Activated B cell treated with CpG ODN at 0.5 μM for 24 hours (primary cell): ENCODE results near the gene TREX2. TPM values are rescaled to one million over a fixed set of nuclear protein-coding genes. Genes with fewer than 3 reads are reported as not detected.

Source experiments
- ATAC-seq: fragments of 200-7000 bp; cut with Tn5 transposase; one replicate; pipeline ENCODE4 v1.10.0; 2021; ENCODE audit warnings: low read depth, mild to moderate bottlenecking, moderate library complexity
- CTCF ChIA-PET: fragments of 350-600 bp; sonication (Branson Sonifier 250); formaldehyde crosslinking; loops from one replicate; lab custom pipeline; 2021; ENCODE audit warnings: antibody characterized with exemption; lab: Charles Lee
- POLR2A ChIA-PET: fragments of 350-600 bp; sonication (Branson Sonifier 250); formaldehyde crosslinking; loops from one replicate; lab custom pipeline; 2021; ENCODE audit warnings: antibody characterized with exemption; lab: Charles Lee
- DNase-seq: peaks from one replicate; pipeline ENCODE4 v3.0.0; 2022
- H3K27ac Mint-ChIP-seq: one replicate; pipeline ENCODE4 v1.8.0; 2020; ENCODE audit warnings: mixed read lengths
- H3K27me3 Mint-ChIP-seq: one replicate; pipeline ENCODE4 v1.8.0; 2021; ENCODE audit warnings: mixed read lengths
- H3K36me3 Mint-ChIP-seq: one replicate; pipeline ENCODE4 v1.8.0; 2021; ENCODE audit warnings: low read depth, mixed read lengths
- H3K4me1 Mint-ChIP-seq: one replicate; pipeline ENCODE4 v1.8.0; 2021; ENCODE audit warnings: mixed read lengths
- H3K4me3 Mint-ChIP-seq: one replicate; pipeline ENCODE4 v1.8.0; 2020; ENCODE audit warnings: mild to moderate bottlenecking, mixed read lengths
- H3K9me3 Mint-ChIP-seq: one replicate; pipeline ENCODE4 v1.8.0; 2020; ENCODE audit warnings: mixed read lengths
- CTCF ChIP-seq: fragments of 200-600 bp; IDR thresholded peaks from one replicate; pipeline ENCODE4 v1.8.0; 2022; ENCODE audit warnings: antibody characterized with exemption, mild to moderate bottlenecking
- intact Hi-C: fragments of 100-400 bp; cut with micrococcal nuclease; formaldehyde crosslinking; loops from one replicate; pipeline ENCODE4 v1.15.1; 2024
- total RNA-seq: library from RNA; stranded (reverse); gene quantifications from 2 replicates; pipeline ENCODE4 v1.2.3, GENCODE V29; 2022

The TREX2 gene
- total RNA-seq, 1 donor from 2014 or later = 3.2 TPM

GRCh38 chrX:153487590-153488071 lies 41.8 kb upstream of the TREX2 start:
- CTCF ChIA-PET = no interaction called here
- Mint-ChIP-seq H3K36me3 (no peaks in the 10 kb centered on the region), H3K27ac (no peak overlapping the region), H3K4me1 (no peaks in the 10 kb centered on the region), H3K9me3 (no peaks in the 10 kb centered on the region), H3K4me3 (no peak overlapping the region), H3K27me3 (peaks cover 2% of the 10 kb centered on the region)
- ATAC-seq = no peak
- POLR2A ChIA-PET = no interaction called here
- no peak for TF ChIP-seq CTCF
- no peak for DNase-seq
- intact Hi-C loops = no loop called here

- H3K27me3 Mint-ChIP-seq = peaks cover 2% of the 10 kb centered on the region
- no peaks in the 10 kb centered on the region for H3K9me3 Mint-ChIP-seq
- no peaks in the 10 kb centered on the region for H3K36me3 Mint-ChIP-seq
- H3K4me1 Mint-ChIP-seq = no peaks in the 10 kb centered on the region
- DNase-seq (no peak), ATAC-seq (no peak)
- CTCF ChIA-PET = no interaction called here
- intact Hi-C loops = no loop called here
- no peak overlapping the region for H3K27ac Mint-ChIP-seq
- TF ChIP-seq CTCF = no peak
- POLR2A ChIA-PET = no interaction called here
- H3K4me3 Mint-ChIP-seq = no peak overlapping the region
Observed at GRCh38 chrX:153486171-153486570, 40.3 kb upstream of the TREX2 start.

DNA sequence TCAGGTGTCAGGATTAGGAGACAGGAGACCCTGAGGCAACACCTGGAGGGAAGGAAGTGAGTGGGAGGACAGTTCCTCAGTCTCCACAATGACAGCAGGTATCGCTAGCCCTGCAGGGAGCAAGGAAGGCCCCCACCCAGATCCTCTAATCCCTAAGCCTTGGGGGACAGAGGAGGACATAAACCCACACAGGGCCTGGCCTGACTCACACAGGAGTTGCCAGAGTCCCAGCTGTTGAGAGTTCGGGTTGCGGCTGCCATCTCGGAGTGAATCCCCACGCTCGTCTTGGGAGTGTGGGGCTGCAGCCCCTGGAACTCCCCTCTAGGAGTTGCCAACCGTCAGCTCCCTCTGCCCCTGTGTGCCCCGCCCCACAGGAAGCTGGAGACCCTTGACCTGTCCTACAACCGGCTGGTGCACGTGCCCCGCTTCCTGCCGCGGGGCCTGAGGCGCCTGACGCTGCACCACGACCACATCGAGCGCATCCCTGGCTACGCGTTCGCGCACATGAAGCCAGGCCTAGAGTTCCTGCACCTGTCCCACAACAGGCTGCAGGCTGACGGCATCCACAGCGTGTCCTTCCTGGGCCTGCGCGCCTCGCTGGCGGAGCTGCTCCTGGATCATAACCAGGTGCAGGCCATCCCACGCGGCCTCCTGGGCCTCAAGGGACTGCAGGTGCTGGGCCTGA lies 39.7 kb upstream of the TREX2 start:
- no peaks in the 10 kb centered on the region for H3K9me3 Mint-ChIP-seq
- H3K4me3 Mint-ChIP-seq = no peak overlapping the region

GRCh38 chrX:153482376-153483015 lies 36.6 kb upstream of the TREX2 start:
- H3K4me1 Mint-ChIP-seq = no peaks in the 10 kb centered on the region
- TF ChIP-seq CTCF = no peak
- intact Hi-C loops = no loop called here
- POLR2A ChIA-PET = no interaction called here
- H3K36me3 Mint-ChIP-seq = no peaks in the 10 kb centered on the region
- CTCF ChIA-PET = no interaction called here
- no peak for ATAC-seq
- H3K4me3 Mint-ChIP-seq = no peak overlapping the region
- H3K9me3 Mint-ChIP-seq = no peaks in the 10 kb centered on the region
- peaks cover 2% of the 10 kb centered on the region for H3K27me3 Mint-ChIP-seq
- DNase-seq = no peak
- H3K27ac Mint-ChIP-seq = no peak overlapping the region

More for the DNA sequence above, 39.7 kb upstream of the TREX2 start:
- ATAC-seq (no peak), DNase-seq (no peak)
- POLR2A ChIA-PET = no interaction called here
- intact Hi-C loops = no loop called here
- Mint-ChIP-seq H3K36me3 (no peaks in the 10 kb centered on the region), H3K27ac (no peak overlapping the region), H3K4me1 (no peaks in the 10 kb centered on the region), H3K27me3 (peaks cover 2% of the 10 kb centered on the region)
- no peak for TF ChIP-seq CTCF
- CTCF ChIA-PET = no interaction called here

DNA sequence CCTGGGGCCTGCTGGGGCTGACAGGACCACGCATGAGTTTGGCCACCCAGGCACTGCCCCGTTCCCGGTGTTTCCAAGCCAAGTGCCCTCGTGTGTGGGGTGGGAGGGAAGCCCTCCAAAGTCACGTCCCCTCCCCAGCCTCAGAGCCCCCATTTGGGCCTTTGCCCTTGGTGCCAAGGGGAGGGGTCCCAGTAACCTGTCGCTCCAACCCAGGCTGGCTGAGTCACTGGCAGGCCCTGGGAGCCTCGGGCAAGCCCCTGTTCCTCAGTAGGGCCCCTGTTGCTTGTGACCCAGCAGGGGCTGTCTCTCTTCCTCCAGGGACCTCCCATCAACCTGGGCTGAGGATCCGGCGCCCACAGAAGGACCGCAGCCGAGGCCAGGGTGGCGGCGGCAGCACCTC lies 35.2 kb upstream of the TREX2 start:
- no peak overlapping the region for H3K4me3 Mint-ChIP-seq
- H3K36me3 Mint-ChIP-seq = no peaks in the 10 kb centered on the region
- DNase-seq (no peak), ATAC-seq (no peak)
- H3K9me3 Mint-ChIP-seq = no peaks in the 10 kb centered on the region
- TF ChIP-seq CTCF = no peak
- intact Hi-C loops = no loop called here
- POLR2A ChIA-PET = no interaction called here
- H3K27me3 Mint-ChIP-seq = no peaks in the 10 kb centered on the region
- CTCF ChIA-PET = no interaction called here
- H3K4me1 Mint-ChIP-seq = no peaks in the 10 kb centered on the region
- no peak overlapping the region for H3K27ac Mint-ChIP-seq
